Measurements from ENCODE around the gene KMT2E.

GRCh38 chr7:105112440-105113418 lies 98.7 kb downstream of the KMT2E start:
- no peak for TF ChIP-seq CTCF (conservative IDR thresholded peaks at IDR 0.05; ENCODE audit: low read length)
- no peak for TF ChIP-seq EZH2phosphoT487 (IDR thresholded peaks at IDR 0.05; ENCODE audit: borderline replicate concordance, low read depth, low read length)
